Measurements from ENCODE around the gene AKT2. TPM values are rescaled to one million over a fixed set of nuclear protein-coding genes. Genes with fewer than 3 reads are reported as not detected.
A peak's percentile ranks its signal among the peaks of the same experiment; 100 is the strongest.
"Not testable (repeated sequence)": the region's sequence is repeated elsewhere in the genome, so short reads cannot be mapped to it uniquely, and the experiment has no call there.

AKT2 gene
- total RNA-seq, 1 donor from 2014 or later = 111 TPM

DNA sequence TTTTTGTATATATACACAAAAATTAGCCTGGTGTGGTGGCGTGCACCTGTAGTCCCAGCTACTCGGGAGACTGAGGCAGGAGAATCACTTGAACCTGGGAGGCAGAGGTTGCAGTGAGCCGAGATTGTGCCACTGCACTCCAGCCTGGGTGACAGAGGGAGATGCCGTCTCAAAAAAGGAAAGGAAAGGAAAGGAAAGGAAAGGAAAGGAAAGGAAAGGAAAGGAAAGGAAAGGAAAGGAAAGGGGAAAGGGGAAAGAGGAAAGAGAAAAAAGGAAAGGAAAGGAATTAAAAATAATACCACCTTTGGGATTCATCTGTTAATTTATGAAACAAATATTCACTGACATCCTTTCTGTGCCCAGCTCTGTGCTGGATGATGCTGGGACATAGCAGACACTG lies 66.1 kb downstream of the AKT2 start:
- DNase-seq (ENCODE audit: low read depth) = not testable (repeated sequence)

GRCh38 chr19:40217934-40218890 lies 66.9 kb downstream of the AKT2 start, which contains the start of gene TTC9B:
Gene TTC9B (minus strand): TSS chr19:40218384. CDS start chr19:40218381, 3 bp downstream.
- DNase-seq (ENCODE audit: low read depth) = no peak

DNA sequence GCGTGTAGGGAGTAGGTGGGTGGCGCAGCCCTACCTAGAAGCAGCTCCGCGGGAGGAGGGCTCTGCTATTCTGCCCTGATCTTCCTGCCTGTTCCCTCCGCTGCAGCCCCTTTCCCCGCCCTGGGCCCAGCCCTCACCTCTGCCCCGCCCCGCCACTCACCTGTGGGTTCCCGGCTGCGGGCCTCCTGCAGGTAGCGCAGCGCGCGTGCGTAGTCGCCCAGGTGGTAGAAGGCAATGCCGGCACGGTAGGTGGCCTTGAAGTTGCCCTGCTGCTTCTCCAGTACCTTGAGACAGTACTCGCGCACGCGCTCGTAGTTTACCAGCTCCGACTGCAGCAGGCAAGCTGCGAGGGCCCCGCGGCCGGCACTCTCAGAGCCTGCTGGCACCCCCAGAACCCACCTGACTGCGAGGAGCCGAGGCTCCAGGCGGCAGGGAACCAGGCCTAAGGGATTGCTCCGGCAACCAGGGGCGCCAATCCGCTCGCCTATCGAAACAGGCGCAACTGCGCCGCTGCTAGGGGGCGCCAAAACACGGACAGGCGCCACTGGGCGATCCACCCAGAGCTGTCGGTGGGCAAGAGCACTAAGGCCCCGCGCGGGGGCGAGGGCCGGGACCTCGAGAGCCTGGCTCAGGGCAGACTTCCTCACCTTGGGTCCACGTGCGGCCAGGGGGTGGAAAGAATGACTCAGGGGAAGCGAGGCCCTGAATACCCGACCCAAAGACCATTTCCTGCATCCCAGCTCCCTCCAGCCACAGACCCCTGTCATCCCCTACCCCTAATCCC lies 67.9 kb downstream of the AKT2 start:
- no peak for DNase-seq (ENCODE audit: low read depth)

GRCh38 chr19:40216777-40217026 lies 68.4 kb downstream of the AKT2 start:
- no peak for DNase-seq (ENCODE audit: low read depth)

GRCh38 chr19:40216013-40216776 lies 69.0 kb downstream of the AKT2 start:
- no peak for DNase-seq (ENCODE audit: low read depth)

GRCh38 chr19:40214936-40215335 lies 70.2 kb downstream of the AKT2 start:
- DNase-seq (ENCODE audit: low read depth) = no peak

GRCh38 chr19:40213882-40214570 lies 71.1 kb downstream of the AKT2 start:
- no peak for DNase-seq (ENCODE audit: low read depth)

GRCh38 chr19:40213251-40213829 lies 71.8 kb downstream of the AKT2 start:
- no peak for DNase-seq (ENCODE audit: low read depth)

DNA sequence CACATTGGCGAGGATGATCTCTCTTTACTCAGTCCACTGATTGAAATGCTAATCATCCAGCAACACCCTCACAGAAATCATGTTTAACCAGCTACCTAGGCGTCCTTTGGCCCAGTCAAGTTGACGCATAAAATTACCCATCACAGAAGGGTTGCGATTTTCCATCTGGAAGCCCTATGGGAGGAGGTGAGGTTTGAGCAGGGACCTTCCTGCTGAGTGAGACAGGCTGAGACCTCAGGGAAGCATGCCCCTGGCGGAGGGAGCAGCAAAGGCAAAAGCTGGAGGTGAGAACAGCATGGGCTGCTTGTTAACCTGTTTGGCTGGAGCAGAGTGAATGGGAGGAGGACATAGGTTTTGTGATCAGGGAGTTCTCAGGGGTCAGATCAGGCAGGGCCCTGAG lies 74.3 kb downstream of the AKT2 start:
- DNase-seq (ENCODE audit: low read depth) = no peak

GRCh38 chr19:40208602-40209001 lies 76.5 kb downstream of the AKT2 start:
- DNase-seq (ENCODE audit: low read depth) = no peak

DNA sequence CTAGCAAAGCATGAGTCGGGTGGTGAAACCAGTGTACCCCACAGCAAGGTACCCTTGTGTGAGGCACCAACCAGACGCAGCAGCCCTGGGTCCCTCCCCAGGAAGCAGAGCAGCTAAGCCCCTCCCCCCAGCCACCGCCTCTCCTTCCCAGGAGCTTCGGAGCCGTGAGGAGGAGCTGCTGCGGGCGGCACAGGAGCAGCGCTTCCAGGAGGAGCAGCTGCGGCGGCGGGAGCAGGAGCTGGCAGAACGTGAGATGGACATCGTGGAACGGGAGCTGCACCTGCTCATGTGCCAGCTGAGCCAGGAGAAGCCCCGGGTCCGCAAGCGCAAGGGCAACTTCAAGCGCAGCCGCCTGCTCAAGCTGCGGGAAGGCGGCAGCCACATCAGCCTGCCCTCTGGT lies 79.4 kb downstream of the AKT2 start:
- no peak for DNase-seq (ENCODE audit: low read depth)

DNA sequence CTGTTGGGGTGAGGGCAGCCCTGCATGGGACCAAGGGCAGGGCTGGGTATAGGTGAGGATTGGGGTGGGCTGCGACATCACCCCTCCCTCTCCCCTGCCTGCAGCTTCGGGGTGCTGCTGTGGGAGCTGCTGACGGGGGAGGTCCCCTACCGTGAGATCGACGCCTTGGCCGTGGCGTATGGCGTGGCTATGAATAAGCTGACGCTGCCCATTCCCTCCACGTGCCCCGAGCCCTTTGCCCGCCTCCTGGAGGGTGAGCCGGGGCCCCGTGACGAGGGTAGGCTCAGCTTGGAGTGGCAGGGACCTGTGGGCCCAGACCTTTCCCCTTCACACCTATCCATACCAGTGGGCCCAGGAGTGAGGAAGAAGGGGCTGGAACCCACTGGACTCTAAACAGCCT lies 80.8 kb downstream of the AKT2 start:
- no peak for DNase-seq (ENCODE audit: low read depth)

GRCh38 chr19:40200341-40201099 lies 84.6 kb downstream of the AKT2 start:
- DNase-seq (ENCODE audit: low read depth) = peak; percentile 23

DNA sequence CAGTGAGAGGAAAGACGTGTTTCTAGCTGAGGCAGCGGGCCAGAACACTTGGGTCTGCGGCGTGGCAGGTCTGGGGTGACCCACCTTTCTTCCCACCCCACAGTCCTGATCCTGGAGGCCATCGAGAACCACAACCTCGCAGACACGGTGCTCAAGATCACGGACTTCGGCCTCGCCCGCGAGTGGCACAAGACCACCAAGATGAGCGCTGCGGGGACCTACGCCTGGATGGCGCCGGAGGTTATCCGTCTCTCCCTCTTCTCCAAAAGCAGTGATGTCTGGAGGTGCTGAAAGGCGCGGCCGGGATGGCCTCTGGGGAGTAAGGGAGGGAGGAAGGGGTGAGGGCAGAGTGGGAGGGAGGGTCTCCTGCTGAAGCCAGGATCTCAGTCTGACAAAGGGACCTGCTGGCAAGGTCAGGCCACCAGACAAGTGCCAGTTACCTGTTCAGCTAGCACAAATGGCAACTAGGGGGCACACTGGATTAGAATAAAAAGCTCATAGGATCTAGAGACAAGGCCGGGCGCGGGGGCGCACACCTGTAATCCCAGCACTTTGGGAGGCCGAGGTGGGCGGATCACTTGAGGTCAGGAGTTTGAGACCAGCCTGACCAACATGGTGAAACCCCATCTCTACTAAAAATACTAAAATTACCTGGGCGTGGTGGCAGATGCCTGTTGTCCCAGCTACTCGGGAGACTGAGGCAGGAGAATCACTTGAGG lies 86.7 kb downstream of the AKT2 start:
- no peak for DNase-seq (ENCODE audit: low read depth)

GRCh38 chr19:40193587-40193849 lies 91.6 kb downstream of the AKT2 start:
- no peak for DNase-seq (ENCODE audit: low read depth)

DNA sequence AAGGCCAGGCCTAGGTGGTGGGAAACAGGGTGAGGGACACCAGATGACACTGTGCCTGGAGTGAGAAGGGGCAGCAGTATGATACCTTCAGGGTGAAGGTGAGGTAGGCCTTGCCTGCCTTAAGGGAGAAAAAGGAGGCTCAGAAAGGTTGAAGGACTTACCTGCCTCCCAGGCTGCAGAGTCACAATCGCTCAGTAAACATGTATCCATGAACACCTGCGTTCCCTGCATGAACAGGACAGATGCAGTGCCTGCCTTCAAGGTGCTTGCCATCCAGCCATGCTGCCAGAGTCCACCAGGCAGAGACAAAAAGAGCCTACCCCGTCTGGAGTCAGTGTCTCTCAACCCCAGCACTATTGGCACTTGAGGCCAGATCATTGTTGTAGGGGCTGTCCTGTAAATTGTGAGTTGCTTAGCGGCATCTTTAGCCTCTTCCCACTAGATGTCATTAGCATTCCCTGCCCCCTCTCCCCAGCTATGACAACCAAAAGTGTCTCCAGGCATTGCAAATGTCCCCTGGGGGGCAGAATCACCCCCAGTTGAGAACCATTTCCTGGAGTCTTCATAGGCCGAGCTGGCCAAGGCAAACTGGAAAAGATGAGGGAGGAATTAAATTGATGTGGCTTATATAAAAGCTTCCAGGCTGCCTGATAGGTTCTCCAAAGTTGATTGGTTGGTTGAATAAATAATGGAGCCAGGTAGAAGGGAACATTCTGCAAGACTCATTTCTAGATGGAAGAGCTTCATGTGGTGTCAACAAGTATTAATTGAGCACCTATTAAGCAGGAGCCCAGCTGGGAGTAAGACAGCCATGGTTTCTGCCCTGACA lies 92.2 kb downstream of the AKT2 start:
- no peak for DNase-seq (ENCODE audit: low read depth)

GRCh38 chr19:40191836-40192646 lies 93.1 kb downstream of the AKT2 start:
- no peak for DNase-seq (ENCODE audit: low read depth)
